GM19035 (cell line): ENCODE data around the gene TBC1D10B.

Experiments
- ATAC-seq: cut with Tn5 transposase; IDR thresholded peaks from one replicate; pipeline ENCODE4 v1.9.1; 2021; ENCODE audit not compliant: unreplicated experiment

TBC1D10B gene, protein sequence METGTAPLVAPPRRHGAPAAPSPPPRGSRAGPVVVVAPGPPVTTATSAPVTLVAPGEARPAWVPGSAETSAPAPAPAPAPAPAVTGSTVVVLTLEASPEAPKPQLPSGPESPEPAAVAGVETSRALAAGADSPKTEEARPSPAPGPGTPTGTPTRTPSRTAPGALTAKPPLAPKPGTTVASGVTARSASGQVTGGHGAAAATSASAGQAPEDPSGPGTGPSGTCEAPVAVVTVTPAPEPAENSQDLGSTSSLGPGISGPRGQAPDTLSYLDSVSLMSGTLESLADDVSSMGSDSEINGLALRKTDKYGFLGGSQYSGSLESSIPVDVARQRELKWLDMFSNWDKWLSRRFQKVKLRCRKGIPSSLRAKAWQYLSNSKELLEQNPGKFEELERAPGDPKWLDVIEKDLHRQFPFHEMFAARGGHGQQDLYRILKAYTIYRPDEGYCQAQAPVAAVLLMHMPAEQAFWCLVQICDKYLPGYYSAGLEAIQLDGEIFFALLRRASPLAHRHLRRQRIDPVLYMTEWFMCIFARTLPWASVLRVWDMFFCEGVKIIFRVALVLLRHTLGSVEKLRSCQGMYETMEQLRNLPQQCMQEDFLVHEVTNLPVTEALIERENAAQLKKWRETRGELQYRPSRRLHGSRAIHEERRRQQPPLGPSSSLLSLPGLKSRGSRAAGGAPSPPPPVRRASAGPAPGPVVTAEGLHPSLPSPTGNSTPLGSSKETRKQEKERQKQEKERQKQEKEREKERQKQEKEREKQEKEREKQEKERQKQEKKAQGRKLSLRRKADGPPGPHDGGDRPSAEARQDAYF

DNA sequence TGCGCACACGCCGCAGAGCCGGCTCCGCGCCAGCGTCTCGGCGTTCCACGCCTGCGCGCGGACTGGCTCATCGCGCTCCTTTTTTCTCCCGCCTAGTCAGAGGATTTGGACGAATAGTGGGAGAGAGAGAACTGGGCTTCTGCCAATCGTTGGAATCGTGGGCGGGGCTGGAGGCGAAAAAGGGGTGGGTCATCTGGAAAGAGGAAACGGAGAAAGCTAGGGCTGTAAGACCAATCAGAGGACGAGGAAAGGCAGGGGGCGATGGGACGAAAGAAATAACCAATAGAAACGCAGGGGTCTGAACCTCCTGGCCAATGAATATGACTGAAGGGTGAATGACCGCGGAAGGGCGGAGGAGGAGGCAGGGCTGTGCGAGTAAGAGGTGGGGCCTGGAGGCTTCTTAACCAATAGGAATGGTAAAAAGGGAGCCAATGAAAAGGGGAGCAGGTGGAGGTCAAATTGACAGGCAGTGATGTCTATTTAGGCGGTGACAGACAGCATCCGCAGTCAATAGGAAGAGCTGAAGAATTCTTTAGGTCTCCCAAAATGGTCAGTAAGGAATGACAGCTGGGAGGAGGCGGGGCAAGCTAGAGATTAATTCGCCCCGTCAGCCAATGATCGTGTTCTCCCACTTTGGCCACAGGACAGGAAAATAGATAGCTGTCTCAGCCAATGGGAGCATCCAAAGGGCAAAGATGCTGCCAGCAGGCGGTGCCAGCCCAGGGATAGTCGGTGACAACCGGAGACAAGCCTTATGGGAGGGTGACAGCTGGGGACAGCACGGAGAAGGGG lies at the start of gene TBC1D10B:
TBC1D10B (minus strand) TSS at position 39 of the 792 bp plus-strand sequence. CDS start 311 bp downstream, outside the sequence.
- ATAC-seq, result peak; percentile 82

DNA sequence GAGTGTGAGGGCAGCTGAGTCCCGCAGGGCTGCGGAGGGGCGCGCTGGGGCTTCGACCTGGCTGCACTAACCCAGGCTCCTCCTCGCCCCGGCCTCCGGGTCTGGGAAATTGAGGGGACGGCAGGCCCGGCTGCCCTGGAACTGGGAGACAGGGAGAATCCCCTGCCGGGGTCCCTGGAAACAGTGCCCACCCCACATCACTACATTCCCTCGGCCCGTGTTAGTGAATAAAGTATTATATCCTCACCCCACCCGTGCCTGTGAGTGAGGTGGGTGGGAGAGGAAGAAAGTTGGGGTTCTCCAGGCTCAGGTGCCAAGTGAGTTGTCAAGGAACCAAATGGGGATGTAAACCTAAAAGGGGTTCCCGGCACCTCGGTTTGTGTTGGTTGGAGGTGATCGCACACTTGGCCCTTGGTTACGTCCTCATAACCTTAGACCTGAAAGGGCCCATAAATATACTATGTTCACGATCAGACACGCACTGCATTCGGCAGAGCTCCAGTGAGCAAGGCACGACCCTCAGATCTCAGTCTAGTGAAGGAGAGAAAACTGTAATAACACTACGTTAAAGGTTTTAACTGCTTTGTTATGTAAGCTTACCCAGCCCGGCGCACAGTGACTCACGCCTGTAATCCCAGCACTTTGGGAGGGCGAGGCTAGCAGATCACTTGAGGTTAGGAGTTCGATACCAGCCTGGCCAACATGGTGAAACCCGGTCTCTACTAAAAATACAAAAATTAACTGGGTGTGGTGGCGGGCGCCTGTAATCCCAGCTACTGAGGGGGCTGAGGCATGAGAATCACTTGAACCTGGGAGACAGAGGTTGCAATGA lies 48.3 kb upstream of the TBC1D10B start:
- ATAC-seq, result no peak

DNA sequence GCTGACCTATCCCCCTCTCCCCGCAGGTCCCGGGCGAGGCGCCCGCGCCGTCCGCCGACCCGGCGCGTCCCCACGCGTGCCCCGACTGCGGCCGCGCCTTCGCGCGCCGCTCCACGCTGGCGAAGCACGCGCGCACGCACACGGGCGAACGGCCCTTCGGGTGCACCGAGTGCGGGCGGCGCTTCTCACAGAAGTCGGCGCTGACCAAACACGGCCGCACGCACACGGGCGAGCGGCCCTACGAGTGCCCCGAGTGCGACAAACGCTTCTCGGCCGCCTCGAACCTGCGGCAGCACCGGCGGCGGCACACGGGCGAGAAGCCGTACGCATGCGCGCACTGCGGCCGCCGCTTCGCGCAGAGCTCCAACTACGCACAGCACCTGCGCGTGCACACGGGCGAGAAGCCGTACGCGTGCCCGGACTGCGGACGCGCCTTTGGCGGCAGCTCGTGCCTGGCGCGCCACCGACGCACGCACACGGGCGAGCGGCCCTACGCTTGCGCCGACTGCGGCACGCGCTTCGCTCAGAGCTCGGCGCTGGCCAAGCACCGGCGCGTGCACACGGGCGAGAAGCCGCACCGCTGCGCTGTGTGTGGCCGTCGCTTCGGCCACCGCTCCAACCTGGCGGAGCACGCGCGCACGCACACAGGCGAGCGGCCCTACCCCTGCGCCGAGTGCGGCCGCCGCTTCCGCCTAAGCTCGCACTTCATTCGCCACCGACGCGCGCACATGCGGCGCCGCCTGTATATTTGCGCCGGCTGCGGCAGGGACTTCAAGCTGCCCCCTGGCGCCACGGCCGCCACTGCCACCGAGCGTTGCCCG lies 47.4 kb upstream of the TBC1D10B start:
- peak; percentile 83 for ATAC-seq

DNA sequence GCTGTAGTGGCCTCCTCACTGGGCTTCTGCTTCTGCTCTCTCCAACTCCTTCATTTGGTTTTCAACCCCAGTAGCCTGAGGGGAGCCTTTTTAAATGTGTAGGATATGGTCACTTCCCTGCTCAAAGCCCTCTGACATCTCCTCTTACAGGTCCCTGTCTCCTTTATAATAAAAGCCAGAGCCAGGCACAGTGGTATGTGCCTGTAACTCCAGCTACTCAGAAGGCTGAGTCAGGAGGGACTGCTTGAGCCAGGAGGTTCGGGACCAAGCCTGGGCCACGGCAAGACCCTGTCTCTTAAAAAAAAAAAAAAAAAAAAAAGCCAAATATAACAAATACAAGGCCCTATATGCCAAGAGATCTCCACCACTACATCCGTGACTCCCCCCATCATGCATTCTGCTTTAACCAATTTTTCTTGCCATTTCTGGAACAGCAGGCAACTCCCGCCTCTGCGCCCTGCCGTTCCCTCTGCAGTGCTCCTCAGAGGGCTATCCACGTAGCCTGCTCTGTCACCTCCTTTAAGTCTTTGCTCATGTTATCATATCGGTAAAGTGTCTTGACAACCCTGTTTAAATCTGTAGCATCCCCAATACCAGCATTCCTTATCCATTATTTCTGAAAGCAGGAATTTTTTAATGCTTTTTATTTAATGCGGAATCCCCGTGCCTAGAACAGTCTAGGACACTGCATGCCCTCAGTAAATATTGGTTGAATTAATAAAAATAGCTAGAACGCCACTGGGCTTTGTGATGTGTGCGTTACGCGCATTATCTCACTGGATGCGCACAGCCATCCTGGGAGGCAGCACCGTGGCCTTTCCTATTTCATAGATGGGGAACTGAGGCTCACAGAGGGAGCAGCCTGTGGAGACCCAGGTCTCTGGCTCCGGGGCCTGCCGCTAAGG lies 46.6 kb upstream of the TBC1D10B start:
- ATAC-seq, result no peak

DNA sequence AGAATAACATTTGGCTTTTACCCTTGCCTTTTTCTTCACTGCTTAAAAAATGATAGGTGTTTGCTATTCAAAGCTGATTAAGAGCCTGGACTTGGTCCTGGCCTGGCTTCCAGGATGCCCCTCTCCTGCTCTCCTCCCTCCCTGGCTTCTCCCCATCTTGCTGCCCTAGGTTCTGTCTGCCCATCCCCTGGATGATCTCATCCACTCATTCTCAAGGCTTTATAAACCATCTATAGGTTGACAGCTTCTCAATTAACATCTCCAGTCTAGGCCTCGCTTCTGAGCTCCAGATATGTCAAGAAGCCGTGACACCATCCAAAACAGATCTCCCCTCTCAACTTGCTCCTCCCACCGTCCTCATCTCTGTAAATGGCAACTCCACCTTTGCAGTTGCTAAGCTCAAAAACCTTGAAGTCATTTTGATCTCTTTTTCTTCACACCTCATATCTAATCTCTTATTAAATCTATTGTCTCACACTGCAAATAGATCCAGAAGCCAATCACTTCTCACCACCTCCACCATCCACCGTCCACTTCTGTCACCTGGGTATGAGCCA lies 45.8 kb upstream of the TBC1D10B start:
- no peak for ATAC-seq

DNA sequence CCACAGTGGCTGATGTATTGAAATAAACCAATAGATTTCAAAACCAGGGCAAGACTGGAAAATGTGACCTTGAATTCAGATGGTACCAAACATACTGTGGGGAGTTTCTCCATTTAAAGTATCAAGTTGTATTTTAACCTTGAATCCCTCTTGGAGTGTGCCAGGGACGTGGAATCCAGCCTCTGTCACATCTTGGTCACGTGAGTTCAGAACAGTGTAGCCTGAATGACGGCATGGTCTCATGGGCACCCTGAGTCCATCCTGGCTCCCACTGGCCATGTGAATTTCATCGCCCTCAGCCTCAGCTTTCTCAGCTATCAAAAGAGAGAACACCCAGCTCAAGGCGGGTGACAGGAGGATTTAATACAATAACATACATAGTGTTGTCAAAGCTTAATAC lies 43.9 kb upstream of the TBC1D10B start:
- no peak for ATAC-seq

DNA sequence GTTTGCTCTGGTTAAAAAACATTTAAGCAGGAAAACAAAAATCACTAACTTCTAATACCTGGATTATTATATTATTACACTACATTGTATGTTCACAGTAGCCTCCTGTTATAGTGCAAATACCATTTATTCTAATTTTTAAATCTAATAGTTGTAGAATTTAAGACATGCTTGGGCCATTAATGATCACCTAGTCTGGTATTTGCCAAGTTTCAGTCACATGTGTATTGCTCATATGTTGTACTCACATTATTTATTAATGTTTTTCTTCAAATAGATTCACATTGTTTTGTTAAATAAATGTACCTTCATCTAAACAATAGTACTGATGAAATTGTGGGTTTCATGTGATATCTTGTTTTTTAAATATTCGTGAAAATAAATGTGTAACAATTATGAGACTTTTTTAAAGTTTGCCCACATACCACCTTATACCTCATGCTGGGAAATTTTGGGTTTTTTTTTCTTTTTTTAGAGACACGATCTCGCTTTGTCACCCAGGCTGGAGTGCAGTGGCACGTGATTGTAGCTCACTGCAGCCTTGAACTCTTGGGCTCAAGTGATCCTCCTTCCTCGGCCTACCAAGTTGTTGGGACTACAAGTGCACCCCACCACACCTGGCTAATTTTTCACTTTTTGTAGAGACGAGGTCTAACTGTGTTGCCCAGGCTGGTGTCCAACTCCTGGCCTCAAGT lies 43.0 kb upstream of the TBC1D10B start:
- ATAC-seq, result no peak

DNA sequence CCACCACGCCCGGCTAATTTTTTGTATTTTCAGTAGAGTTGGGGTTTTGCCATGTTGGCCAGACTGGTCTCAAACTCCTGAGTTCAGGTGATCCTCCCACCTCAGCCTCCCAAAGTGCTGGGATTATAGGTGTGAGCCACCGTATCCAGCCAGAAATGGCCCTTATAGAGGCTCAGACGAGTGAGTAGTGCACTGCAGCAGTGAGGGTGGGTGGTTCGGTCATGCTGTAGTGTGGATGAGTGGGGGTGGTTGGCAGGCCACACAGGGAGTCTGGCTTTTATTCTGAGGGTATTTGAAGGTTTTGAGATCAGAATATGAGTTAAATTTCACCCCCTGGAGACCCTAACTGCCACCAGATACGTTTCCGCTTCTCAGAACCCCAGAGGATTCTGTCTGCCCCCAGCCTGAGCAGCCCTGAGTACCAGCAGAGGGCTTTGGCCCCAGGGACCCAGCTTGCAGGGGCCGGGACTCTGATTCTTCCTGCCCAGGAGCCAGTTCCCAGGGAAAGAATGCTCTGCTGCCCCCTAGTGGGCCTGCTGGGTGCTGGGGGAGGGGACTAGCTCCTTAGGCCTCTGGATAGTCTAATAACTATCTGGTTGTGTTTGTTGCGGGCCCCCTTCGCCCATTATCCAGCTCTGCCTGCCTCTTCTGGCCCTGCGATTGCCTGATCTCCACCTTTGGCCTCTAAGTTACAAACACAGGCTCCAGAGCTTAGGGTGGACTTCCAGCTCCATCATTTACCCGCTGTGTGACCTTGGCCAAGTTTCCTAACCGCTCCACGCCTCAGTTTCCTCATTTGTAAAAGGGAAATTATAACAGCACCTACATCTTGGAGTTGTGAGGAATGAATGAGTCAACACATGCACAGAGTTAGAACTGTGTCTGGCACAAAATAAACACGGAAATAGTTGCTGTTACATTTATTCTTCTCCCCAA lies 39.1 kb upstream of the TBC1D10B start:
- peak; percentile 38 for ATAC-seq

DNA sequence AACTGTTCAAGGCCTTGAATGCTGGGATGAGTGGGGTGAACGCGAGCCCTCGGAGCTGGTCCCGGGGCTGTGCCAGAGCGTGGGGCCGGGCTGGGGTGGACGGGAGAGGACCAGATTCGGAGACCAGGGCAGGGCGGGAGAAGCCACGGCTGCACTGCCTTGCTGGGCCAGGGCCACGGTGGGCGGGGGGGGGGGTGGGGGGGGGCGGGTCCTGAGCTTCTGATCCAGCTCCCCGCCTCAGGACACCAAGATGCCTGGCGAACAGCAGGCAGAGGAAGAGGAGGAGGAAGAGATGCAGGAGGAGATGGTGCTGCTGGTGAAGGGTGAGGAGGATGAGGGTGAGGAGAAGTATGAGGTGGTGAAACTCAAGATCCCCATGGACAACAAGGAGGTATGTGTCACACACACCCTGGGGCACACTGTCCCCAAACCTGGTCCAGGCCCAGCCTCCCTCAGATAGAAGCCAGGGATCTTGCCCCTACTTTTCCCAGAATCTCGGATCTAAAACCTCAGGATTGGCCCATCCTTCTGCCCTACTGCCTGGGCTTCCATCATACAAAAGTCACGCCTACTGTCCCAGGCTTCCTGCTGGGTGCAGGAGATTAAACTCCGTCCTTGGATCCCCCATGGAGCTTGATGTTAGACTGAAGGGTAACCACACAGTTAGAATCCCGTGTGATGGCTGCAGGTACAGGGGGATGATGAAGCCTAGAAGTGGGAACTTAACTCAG lies 37.7 kb upstream of the TBC1D10B start:
- ATAC-seq, result peak; percentile 5

DNA sequence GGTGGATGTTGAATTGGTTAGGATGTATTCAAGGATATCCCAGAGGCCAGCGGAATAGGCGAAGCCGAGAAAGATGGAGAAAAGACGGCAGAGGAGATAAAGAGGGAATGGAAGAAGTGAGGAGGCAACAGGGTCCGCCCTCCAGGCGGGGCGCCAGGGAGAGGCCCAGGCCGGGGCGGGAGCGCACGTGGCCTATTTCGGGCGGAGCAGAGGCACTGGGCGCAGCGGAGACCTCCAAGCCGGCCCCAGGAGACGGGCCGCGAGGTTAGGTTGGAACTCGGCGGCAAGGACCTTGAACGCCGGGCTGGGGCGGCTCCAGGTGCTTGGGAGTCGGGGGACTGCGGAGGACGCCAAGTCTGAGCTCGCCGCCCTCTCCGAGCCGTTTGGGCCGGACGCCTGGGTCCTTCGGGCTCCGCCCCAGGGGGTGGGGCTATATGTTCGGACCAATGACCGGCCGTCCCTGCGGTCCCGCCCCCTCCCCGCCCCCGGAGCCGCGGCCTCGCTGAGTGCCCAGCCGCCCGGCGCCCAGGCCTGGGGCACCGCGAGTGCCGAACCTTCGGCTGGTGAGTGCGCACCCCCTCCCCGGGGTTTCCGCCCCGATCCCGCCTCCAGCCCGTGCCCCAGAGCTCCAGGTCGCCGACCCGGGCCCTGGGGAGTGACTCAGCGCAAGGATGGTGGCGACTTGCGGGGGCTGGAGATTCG lies 37.0 kb upstream of the TBC1D10B start, which contains the start of gene ZNF771:
ZNF771 (plus strand) TSS at position 505 of the 702 bp plus-strand sequence. CDS start 448 bp downstream, outside the sequence.
- peak; percentile 81 for ATAC-seq

DNA sequence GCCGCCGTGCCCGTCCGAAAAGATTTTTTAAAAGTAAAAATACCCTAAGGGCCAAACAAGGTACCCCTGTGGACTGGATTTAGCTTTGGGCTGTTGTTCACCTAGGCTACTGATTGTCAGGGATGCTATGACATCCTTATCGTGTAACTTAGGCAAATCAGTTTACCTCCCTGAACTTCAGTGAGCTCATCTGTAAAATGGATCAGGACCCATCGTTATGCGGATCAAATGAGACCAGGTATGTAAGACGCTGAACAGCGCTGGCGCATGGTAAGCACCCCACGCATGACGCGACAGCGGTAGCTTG lies 36.5 kb upstream of the TBC1D10B start:
- ATAC-seq, result peak; percentile 6

DNA sequence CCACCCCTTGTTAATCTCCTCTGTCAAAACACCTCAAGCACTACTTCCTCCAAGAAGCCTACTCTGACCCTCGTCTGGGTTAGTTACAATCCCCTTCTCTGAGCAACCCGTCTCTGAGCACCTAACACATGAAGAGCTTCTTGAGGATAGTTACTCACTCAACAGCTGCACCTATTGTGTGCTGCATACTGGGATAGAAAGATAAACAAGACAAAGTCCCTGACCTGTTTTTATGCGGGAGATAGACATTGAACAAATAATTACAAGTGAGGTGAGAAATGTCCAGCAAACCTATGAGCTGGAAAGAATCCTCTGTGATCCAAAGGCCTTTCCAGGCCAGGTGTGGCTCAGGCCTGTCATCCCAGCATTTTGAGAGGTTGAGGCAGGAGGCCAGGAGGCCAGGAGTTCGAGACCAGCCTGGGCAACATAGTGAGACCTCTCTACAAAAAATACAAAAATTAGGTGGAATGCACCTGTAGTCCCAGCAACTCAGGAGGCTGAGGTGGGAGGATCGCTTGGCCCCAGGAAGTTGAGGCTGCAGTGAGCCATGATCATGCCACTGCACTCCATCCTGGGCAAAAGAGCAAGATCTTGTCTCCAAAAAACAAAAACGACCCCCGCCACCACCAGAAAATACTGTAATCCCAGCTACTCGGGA lies 31.6 kb upstream of the TBC1D10B start:
- no peak for ATAC-seq

DNA sequence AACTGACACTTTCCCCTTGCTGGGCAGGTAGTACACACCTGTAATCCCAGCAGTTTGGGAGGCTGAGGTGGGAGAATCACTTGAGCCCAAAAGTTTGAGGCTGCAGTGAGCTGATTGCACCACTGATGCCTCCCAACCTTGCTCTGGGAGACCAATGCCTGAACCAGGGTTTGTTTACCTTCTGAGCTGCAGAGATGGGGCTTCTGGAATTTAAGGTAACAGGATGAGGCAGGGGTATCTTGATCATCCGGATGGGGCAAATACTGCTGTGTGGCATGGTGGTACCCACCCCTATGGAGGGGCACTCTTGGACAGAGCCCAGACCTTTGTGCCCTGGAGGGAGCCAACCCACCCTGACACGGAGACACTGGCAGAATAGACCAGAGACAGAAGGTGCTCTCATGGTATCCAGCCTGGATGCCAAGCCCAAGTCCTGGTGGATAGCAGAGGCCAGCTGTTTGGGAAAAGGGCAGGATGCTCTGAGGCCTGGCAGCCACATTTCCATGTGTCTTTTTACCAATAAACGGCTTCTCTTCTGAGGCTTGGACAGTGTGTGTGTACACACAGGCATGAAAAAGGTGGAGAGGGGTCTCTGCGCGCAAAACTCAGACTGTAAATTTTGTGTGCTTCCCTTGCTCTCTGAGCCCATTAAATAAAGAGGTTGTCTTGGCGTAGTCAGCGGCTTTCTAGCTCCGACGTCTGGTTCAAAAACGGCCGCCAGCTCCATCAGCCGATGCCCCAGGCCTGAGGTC lies 29.3 kb upstream of the TBC1D10B start:
- no peak for ATAC-seq
